Measurements from ENCODE around the gene ACE2. TPM values are rescaled to one million over a fixed set of nuclear protein-coding genes. Genes with fewer than 3 reads are reported as not detected.

ACE2 gene
- total and polyA plus RNA-seq, 2 of the 8 experiments (the other 6 are each of a cell fraction or from before 2014, with no cell fraction given): 0.06 TPM; not detected in 1

DNA sequence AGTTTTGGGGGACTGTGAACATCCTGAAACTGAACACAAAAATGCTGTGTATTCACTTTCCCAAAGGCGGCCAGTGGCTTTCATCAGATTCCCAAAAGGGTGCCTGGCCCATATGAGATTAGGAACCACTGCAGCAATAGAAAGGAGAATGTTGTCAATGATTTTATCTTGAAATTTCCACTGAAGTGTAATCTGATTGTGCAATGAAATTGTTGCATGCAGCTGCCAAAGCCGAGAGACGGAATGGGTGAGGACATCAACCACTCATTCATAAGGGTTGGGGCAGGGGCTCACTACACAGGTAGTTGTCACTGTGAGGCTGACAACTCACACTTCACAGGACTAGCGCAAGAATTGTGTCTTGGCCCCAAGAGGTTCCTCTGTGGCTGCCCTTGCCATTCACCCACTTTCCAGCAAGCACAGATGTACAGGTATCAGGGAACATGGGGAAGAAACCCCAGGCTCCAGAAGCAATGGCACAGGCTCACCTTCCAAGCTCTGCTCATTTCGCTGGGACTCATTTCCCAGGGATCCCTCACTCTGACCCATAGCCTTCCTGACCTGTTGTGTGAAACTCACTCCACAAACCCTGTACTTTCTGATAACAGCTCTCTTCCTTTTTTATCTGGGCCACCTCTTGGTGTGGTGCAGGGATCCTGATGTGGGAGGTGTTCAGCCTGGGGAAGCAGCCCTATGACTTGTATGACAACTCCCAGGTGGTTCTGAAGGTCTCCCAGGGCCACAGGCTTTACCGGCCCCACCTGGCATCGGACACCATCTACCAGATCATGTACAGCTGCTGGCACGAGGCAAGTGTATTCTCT is 51.4 kb downstream of the ACE2 start:
- Histone ChIP-seq H2BK5ac (ENCODE audit: low read depth, low read length) (no peak overlapping the region), H3K27me3 (replicated peaks in 1 of 4; ENCODE audit: control insufficient read depth in 3 of 4, extremely low read depth in 1 of 4, insufficient read depth in 3 of 4, low read length in 3 of 4) (no peaks in the 10 kb centered on the region), H3K27ac (ENCODE audit: low read depth, low read length) (no peak overlapping the region), H2BK20ac (ENCODE audit: low read length) (no peak overlapping the region), H3K79me1 (ENCODE audit: low read depth, low read length) (no peaks in the 10 kb centered on the region), H3K9ac (replicated peaks in 1 of 4; ENCODE audit: extremely low read depth in 1 of 4, low read depth in 3 of 4, low read length in 3 of 4) (no peak overlapping the region), H3K4ac (replicated peaks; ENCODE audit: insufficient read length, low read depth, low read length) (no peak overlapping the region), H3K36me3 (ENCODE audit: control insufficient read depth in 2 of 4, insufficient read depth in 4 of 4, low read length in 3 of 4) (no peaks in the 10 kb centered on the region), H4K8ac (ENCODE audit: extremely low read depth, insufficient read depth, low read length) (no peak overlapping the region), H3K4me2 (ENCODE audit: insufficient read depth in 1 of 2, low read depth in 2 of 2, low read length in 2 of 2) (no peak overlapping the region), H4K20me1 (replicated peaks in 1 of 2; ENCODE audit: control insufficient read depth in 1 of 2, insufficient read depth in 2 of 2, low read length in 2 of 2) (no peaks in the 10 kb centered on the region), H3K14ac (ENCODE audit: insufficient read length) (no peak overlapping the region), H2BK15ac (ENCODE audit: low read length) (no peak overlapping the region), H3K18ac (ENCODE audit: extremely low read depth, low read length) (no peak overlapping the region), H3K23me2 (ENCODE audit: low read depth, low read length) (no peaks in the 10 kb centered on the region), H2BK120ac (replicated peaks; ENCODE audit: low read depth, low read length) (no peak overlapping the region), H4K5ac (ENCODE audit: insufficient read length, low read depth, low read length) (no peak overlapping the region), H3K4me3 (ENCODE audit: extremely low read depth in 1 of 4, insufficient read depth in 2 of 4, low read depth in 3 of 4, low read length in 4 of 4) (no peak overlapping the region), H3K4me1 (replicated peaks in 1 of 4; ENCODE audit: control insufficient read depth in 3 of 4, insufficient read depth in 4 of 4, low read length in 3 of 4) (no peaks in the 10 kb centered on the region), H3K9me3 (ENCODE audit: insufficient read depth in 2 of 2, low read depth in 1 of 2, low read length in 1 of 2) (no peaks in the 10 kb centered on the region), H3K56ac (replicated peaks; ENCODE audit: insufficient read length, low read depth, low read length) (no peak overlapping the region), H2BK12ac (ENCODE audit: low read depth, low read length) (no peak overlapping the region), H2AFZ (ENCODE audit: low read length) (no peak overlapping the region), H3K23ac (ENCODE audit: insufficient read length) (no peak overlapping the region), H3K79me2 (ENCODE audit: control insufficient read depth in 1 of 2, insufficient read depth in 2 of 2, low read length in 2 of 2) (no peaks in the 10 kb centered on the region), H4K91ac (replicated peaks; ENCODE audit: insufficient read length, low read length) (no peak overlapping the region), H2AK5ac (ENCODE audit: low read depth, low read length) (no peak overlapping the region)
- 86% methylated on average over 5 of the region's 8 CpGs; no CpG with 5 or more reads in 1 of the 2 experiments for WGBS, 2 experiments (ENCODE audit: extremely low coverage in 1 of 2, insufficient coverage in 1 of 2, insufficient read length in 1 of 2, insufficient replicate concordance in 2 of 2, low coverage in 1 of 2, low lambda C conversion rate in 2 of 2, missing lambda C conversion rate in 1 of 2)
- POLR2A ChIA-PET (ENCODE audit: partially characterized antibody): no interaction called here
- DNase-seq (ENCODE audit: low read depth in 1 of 2, low spot score in 2 of 2) (no peak), FAIRE-seq (no peak)
- CTCF ChIA-PET (ENCODE audit: partially characterized antibody): no interaction called here
- no peak for TF ChIP-seq RBBP5 (IDR thresholded peaks at IDR 0.05; ENCODE audit: borderline replicate concordance, low read depth, low read length)
- TF ChIP-seq FOSL1 (IDR thresholded peaks at IDR 0.05; ENCODE audit: insufficient read depth, low read depth, low read length): no peak
- TF ChIP-seq NANOG (IDR thresholded peaks at IDR 0.05; ENCODE audit: insufficient read depth, low read depth, low read length, poor library complexity, severe bottlenecking): no peak
- no peak for TF ChIP-seq POLR2A (IDR thresholded peaks at IDR 0.05; ENCODE audit: control extremely low read depth in 1 of 2, low read depth in 2 of 2, low read length in 2 of 2)
- no peak for TF ChIP-seq ASH2L (IDR thresholded peaks at IDR 0.05; ENCODE audit: low read length)
- TF ChIP-seq JUN (IDR thresholded peaks at IDR 0.05; ENCODE audit: low read depth, low read length): no peak
- TF ChIP-seq RNF2 (IDR thresholded peaks at IDR 0.05; ENCODE audit: borderline replicate concordance, low read depth, low read length, missing control alignments, poor library complexity, severe bottlenecking): no peak
- TF ChIP-seq CTBP2 (IDR thresholded peaks at IDR 0.05; ENCODE audit: borderline replicate concordance, insufficient read depth, insufficient read length, low read length): no peak
- TF ChIP-seq SUZ12 (IDR thresholded peaks at IDR 0.05; ENCODE audit: low read length): no peak
- TF ChIP-seq CEBPB (IDR thresholded peaks at IDR 0.05; ENCODE audit: low read depth, low read length): no peak
- no peak for TF ChIP-seq GTF2F1 (IDR thresholded peaks at IDR 0.05; ENCODE audit: borderline replicate concordance, low read depth, low read length)
